COLO668 (cell line): ENCODE measurements around the gene AK9.

Experiments used
- DNase-seq: peaks from one replicate; lab custom pipeline; 2025; ENCODE audit not compliant: unreplicated experiment; lab: John Stamatoyannopoulos, UW

The AK9 gene

DNA sequence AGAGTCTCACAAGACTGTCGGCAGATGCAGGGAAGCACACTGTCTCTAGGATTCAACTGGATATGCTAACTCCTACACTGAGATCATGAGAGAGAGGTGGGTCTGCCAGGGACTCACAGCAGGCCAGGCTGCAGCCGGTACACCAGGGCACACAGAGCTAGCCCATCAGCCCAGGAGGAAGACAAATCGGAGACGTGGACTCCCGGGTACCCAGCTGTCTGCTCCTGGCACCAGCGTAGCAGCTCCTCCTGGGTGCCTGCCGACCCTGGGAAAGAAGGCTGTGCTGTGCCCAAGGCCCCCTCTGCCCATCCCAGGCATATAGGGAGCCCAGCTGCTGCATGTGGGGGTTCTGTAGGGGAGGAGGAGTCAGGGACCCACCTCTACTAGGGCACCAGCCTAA, 242.4 kb downstream of the AK9 start:
- no peak for DNase-seq

DNA sequence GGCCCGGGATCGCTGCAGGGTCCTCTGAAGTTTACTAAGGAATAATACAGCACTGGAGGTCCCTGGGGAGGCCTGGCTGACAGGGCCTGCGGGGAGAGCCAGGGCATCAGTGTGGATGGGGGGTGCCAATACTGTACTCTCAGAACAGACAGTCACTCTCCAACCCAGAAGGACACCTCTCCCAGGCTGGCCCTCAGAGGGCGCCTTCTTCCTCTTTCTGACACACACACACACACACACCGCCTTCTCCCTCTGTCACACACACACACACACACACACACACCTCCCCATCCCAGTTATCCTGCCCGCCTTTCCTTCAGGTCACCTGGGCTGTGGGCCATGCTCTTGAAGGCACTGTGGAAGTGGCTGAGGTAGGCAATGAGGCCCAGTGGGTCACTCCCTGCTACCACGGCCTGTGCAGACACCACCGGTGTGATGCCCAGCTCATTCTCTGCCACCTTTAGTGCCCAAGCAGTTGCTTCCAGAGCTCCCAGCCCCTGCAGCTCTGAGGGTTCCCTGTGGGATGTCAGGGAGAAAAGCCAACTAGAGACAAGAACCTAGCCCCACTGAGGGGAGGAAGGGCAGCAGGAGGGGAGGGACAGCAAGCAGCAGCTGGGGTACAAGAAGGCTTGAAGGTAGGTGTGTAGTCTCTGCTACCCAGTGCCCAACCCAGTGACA, 243.0 kb downstream of the AK9 start:
- DNase-seq = no peak

DNA sequence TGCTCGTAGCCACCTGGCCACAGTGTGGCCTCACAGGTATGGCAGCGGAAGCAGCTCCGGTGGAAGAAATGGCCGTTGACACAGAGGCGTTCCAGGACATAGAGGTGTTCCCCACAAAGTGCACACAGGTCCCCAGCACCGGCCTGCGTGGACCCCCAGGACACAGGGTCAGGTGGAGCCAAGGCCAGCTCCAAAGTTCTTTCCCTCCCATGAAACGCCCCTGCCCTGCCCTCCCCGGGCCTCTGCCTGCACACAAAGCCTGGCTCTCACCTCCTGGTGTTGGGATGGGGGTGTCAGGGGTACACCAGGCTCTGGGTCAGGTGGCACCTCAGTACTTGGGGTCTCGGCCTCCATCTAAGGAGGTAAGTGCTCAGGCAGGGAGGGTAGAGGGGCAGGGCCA, 243.9 kb downstream of the AK9 start:
- DNase-seq = no peak

DNA sequence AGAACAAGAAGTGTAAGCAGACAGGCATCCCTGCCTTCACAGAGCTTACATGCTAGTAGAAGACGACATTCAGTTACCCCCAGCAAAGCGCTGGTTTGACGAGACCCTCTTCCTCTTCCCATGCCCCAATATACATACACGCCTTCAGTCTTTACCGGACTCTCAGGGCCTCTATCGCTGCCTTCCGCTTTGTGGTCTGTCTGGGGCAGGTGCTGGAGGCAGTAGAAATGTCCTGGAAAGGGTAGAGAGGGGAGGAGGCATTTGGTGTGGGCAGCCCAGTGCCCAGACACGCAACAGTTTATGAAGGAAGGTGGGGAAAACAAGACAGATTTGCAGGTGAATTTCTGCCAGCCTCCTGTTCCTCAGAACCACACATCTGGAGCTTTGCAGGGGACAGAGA, 244.5 kb downstream of the AK9 start:
- no peak for DNase-seq

DNA sequence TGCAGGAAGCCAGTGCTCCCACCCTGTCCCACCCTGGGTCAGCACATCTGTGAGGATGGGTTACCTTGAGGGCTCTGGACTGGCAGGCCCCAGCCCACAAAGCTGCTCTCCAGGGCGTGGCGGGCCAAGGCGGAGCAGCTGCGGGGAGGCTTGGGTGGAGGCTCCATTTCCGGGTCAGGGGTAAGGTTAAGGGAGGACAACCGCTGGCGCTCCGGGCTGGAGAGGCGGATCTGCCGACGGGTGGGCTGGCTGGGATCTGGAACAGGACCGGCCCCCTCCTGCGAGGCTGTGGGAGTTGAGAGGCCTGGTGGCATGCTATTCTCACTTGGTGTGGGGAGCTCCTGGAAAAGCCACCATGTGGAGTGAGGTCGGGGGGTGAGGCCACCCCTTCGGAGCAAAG, 244.9 kb downstream of the AK9 start:
- no peak for DNase-seq

DNA sequence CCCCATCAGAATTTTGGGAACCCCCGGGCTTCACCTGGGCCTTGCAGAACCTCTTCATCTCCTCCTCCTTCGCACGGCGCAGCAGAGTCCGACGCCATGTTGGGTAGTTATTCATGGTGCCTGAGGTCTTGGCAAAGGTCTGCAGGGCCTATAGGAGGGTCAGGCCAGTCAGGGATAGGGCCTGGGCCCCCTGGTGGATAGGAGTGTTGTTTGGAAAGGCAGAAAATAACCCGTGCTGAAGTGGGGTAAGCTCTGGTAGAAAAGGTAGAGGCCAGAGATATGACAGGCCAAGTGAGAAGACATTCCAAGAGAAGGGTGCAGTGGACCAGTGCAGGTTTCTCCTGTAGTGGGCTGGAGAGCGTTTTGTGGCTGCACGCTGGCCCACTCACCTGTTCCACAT, 245.6 kb downstream of the AK9 start:
- DNase-seq = no peak

DNA sequence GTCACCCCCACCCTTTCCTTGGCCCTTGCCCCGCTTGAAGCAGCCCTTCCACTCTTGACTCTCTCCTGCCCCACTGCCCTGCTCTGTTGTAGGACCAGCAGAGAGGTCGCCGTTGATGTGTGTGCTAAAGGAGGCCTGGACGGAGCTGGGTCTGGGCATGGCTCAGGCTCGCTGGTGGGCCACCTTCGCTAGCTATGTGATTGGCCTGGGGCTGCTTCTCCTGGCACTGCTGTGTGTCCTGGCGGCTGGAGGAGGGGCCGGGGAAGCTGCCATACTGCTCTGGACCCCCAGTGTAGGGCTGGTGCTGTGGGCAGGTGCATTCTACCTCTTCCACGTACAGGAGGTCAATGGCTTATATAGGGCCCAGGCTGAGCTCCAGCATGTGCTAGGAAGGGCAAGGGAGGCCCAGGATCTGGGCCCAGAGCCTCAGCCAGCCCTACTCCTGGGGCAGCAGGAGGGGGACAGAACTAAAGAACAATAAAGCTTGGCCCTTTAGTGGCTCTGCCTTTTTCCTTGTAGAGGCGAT, 247.5 kb downstream of the AK9 start:
- no peak for DNase-seq
